Stimulated activated CD8-positive, alpha-beta memory T cell treated with anti-CD3 and anti-CD28 coated beads, Interleukin-2, amount 100 ng/mL, for 1 hour (primary cell): ENCODE results near the gene PLEKHG1.

ENCODE experiments used
- DNase-seq, 2 donors: peaks; one replicate each; pipeline ENCODE4 v3.0.0-alpha.2; 2020; ENCODE audit warnings: low read depth in 2 of 2

Gene PLEKHG1

DNA sequence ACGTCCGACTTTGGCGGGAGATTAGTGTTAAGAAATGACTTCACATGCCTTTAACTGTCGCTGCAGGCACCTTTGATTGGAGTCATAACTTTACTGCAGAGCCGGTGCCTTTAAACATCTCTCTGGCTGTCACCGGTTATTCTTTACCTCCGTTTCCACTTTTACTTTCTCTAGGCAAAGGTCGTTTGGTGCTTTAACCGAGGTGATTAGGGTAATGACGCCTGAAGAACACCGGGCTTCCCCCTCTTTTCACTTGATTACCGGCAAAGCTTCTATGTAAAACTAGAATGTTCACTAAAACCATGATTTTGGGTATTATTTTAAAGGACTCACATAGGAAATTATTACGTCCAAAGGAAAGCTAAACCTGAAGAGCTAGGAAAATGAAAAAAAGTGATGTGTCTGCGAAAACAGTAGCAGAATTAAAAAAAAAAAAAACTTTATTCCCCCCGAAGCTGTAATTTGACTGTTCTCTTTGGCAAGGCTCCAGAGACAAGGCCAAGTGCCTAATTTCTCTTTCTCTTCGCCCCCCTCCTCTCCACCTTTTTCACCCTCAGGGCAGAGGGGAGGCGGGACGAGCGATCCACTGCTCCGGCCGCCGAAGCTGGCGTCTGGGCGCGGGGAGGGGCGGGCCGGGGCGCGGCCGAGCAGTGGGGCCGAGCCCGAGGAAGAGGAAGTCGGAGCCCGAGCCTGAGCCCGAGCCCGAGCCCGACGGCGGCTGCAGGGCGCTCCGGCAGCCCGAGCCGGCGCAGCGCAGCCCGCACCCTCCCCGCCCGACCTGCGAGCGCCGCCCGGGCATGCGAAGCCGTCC is at the start of gene PLEKHG1:
Gene PLEKHG1 (plus strand): TSS at position 687 of the 811 bp plus-strand sequence. CDS start 133,797 bp downstream, outside the sequence.
- DNase-seq, result no peak

DNA sequence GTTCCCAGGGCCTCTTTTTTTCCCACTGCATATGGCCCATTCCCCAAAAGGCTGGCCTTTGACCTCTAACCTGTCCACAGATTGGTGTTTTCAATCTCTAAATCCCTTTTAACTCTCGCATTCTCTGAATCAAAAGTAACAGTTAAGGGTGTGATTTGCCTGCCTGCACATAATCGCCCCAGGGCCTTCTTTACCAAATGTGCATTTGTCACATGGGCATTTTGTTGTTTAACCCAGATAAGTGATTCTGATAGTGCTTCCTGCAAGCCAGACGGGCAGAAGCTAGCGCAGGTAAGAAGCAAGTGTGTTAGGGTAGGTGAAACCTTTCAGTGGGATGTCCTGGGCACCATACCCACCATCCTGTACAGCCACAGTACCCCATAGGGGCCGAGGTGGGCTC is 49.4 kb upstream of the PLEKHG1 start:
- DNase-seq, result no peak

DNA sequence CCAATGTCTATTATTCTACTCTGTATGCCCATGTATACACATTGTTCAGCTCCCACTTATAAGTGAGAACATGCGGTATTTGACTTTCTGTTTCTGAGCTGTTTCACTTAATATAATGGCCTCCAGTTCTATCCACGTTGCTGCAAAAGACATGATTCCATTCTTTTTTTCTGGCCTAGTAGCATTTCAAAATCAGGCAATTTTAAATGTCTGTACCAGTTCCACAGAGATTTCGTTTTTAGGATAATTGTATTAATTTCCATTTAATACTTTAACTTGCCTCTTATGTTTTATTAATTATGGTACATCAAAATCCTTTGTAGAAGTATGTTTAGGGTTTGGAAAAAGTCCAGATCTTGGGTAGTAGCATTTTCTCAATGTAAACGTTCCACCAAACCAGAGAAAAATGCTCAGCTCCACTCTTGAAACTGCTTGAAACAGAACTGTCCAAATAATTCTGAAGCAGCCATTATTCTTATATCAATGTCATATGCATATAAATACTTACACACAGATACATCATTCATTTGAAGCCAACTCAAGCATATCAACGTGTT is 42.6 kb upstream of the PLEKHG1 start:
- no peak for DNase-seq

DNA sequence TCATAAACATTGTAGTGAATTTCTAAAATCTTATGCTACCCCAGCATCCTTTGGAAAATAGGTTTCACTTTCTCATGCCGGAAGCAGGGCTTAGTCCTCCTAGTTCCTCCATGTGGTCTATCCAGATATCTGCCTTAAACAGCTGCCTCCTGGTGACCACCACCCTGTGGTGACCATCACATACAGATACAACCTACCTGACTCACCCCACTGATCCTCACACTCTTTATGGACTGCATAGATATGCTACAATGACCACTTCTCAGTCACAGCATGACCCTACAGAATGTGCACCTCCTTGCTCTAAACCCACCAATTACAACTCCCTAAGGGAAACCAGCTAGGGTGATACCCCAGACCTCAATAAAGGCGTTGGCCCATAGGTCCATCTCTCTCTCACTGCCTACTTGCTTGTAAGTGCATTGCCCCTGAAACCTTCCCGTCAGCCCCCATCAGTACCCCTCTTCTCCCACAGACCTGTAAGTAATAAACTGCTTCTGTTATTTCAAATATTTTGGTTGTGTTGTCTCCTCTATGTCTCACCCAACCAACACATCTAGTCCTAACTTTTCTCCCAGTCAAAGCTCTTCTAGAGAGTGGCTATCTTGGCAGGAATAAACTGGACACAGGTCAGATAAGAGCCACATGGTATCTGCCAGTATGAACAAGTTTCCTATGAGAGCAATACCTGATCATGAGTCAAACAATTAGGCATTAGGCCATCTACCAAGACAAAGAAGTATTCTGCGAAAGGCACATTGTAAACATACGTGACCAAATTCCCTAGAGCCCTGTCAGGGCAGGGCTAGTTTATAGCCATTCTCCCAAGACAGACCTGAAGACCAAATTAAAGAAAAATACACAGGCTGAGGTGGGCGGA is 39.4 kb upstream of the PLEKHG1 start:
- no peak for DNase-seq

DNA sequence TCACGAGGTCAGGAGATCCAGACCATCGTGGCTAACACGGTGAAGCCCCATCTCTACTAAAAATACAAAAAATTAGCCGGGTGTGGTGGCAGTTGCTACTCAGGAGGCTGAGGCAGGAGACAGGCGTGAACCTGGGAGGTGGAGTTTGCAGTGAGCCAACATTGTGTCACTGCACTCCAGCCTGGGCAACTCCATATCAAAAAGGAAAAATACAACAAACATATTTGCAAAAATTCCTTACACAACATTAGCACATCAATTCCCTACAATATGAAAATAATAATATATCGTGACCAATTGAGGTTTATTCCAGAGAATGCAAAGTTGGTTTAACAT is 38.8 kb upstream of the PLEKHG1 start:
- no peak for DNase-seq

DNA sequence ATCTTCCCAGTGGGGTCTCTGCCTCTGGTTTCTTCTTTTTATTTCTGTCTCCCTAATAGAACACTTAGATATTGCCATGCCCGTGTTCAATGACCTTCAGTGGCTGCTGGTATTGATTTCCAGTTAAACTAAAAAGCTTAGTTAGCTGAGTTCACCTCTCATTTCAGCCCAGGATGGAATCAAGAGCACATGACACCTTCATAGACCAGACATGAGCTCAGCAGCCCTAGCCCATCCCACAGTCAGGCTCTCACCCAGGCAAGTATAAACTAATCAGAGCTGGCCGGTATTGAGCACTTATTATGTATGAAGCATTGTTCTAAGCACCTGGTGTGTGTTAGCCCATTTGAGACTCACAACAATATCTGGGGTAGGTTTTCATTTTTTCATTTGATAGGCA is 33.7 kb upstream of the PLEKHG1 start:
- DNase-seq, result no peak

DNA sequence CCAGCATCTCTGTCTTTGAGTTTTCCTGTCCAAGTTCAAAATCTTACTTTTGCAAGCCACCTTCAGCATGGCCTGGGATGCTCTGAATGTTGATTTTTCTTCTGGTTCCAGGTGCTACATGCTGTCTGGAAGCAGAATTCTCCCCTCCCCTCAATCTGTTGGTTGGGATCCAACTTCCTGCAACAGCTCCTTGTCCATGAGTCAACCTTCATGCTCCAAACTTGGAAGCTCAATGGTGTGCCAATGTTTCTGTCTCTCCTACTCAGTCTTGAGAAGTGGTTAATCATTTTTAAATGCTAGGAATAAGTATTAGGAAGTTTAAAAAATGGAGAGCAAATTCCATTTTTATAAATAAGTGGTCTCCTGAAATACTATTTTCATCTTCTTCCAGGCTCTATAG is 33.2 kb upstream of the PLEKHG1 start:
- DNase-seq, result no peak

DNA sequence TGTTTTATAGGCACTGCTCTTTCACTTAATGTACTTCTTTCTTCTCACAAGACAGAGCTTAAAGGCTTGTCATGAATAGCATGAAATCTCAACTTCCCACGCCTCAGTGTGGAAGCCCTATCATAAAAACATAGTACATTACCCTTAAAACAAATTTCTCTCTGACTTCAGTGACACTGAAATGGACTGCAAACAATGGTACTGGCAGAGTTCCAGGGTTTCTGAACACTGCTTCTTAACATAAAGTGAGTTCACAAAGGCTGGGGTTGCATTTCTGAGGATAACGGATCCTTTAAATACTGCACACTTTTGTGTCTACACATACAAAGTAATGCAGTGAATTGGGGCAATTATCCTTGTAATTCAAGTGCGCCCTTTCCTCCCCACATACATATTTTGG is 32.3 kb upstream of the PLEKHG1 start:
- no peak for DNase-seq

DNA sequence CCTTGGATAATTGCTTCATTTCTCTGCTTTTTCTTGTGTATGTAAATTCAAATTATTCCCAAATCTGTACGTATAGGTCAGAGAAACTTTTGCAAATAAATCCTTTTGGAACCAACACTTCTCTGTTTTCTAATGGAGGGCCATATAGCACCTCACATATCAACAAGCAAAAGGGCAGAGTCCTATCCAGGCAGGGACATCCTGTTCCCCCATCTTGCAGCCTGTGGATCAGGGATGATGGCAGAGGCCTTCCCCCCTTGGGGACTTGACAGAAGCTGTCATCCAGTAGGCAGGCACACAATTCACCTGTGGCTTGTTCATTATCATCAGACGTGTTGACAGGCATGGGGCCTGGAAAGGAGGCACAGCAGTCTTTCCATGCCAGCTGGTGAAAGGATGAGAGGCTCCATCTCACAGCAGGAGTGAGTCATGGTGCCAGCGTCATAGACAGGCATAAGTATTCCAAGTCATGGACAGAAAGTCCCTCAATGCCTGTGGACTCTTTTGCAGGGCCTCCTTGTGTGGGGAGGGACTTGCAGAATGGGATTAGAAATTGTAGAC is 31.8 kb upstream of the PLEKHG1 start:
- DNase-seq, result no peak

DNA sequence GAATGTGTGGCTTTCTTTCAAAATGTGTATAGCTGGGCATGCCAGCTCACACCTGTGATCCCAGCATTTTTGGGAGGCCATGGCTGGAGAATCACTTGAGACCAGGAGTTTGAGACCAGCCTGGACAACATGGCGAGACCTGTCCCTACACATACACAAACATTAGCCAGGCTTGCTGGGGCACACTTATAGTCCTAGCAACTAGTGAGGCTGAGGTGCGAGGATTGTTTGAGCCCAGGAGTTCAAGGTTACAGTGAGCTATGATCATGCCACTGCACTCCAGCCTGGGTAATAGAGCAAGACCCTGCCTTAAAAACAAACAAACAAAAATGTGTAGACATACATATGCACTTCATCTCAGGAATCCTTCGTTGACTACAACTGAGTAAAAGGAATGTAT is 31.1 kb upstream of the PLEKHG1 start:
- no peak for DNase-seq

DNA sequence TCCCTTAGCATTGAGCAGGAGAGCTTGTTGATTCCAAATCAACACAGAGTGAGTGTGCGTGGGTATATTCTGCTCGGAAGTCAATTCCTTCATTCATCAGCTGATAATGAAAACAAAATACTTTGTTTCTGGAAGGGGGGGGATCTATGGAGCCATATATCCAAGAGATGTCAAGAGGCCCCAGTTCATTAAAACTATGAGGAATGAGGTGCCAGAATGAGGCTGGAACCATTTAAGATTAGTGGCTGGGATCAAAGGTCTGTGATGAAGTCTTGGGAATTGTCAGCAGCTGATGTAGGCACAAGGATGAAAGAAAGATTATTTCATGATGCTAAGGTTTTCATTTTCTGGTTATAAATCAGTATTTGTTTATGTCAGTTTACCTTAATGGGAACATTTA is 30.5 kb upstream of the PLEKHG1 start:
- no peak for DNase-seq

DNA sequence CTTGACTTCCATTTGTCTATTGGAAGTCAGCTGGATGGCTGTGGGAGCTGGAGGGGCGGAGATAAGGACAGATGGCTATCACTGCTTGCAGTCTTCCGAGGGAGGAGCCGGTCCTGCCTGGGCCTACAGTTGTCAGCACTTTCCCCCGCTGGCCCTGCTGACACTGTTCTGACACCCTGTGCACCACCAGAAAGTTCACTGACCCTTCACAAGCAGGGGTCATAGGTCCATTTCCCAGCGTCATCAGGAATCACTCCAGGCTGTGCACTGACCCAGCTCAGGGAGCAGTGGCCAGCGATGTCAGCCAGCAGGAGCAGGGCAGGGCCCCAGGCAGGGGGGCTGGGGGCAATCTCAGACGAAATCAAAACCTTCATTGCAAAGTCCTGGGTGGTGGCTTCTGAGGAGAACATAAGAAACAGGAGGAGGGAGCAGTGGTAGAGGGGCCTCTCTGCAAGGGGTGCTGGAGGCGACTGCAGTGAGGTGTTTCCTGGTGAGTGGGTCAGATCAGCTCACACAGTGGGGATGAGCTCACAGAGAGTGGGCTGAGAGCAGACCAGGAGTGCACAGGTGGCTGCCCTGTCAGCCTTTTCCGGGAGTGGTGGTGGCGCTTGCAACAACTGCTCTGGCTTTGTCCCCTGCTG is 26.5 kb upstream of the PLEKHG1 start:
- no peak for DNase-seq

DNA sequence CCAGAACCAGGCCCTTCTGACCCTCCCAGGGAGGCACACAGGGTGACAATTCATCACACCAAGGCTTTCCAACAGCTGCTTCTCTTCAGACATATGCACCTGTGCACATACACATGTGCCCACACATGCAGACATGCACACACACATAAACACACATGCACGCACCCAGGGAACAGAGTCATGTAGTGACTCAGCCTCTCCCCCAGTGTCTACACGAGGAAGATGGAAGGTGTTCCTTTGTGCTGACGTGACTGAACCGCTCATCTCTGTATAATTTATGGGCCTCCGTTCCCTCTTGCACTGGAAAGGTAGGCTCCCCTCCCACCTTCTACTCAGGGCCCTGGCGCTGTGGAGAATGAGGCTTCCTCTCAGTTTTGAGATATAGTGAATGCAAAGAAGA is 23.8 kb upstream of the PLEKHG1 start:
- DNase-seq, result no peak

DNA sequence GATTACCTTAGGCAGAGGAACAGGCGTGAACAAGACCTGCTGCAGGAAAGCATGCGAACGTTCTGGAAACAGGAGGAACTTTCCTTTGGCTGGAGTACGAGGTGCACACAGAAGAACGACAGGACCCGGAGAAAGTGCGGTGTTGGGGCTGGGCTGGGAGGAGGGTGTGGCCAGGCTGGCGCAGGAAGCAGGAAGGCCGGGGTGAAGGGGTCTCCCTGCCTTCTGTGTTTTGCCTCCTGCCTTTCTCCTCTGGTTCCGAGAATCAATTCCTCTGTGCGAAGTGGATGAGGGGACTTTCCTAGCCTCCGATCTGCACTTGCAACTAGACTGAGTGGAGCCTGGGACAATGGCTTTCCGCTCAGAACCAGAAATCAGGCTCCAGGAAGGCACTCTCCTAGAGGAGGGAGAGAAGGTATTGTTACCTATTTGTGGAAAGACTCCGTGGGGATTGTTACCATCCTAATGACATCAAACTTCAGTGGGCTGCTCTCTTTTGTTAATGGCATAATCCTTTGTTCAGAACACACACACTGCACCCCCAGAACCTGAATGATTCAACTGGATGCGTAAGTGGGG is 22.9 kb upstream of the PLEKHG1 start:
- DNase-seq, result no peak

DNA sequence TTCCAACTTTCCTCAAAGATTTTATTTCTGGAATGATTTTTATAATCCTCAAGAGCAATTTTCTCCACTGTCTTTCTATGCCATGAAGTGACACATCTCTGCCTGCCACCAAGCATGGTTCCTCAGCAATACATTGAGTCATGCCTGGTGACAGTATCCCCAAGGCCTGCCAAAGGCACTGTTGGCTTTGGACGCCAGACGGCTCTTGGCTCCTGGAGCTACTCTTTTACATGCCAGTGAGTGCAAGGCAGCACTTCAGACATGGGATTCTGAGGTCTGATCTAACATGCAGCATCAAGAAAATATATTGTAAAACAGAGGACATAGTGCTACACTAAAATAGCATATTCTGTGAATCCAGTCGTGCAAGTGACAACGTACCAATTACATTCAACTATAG is 20.1 kb upstream of the PLEKHG1 start:
- DNase-seq, result no peak

DNA sequence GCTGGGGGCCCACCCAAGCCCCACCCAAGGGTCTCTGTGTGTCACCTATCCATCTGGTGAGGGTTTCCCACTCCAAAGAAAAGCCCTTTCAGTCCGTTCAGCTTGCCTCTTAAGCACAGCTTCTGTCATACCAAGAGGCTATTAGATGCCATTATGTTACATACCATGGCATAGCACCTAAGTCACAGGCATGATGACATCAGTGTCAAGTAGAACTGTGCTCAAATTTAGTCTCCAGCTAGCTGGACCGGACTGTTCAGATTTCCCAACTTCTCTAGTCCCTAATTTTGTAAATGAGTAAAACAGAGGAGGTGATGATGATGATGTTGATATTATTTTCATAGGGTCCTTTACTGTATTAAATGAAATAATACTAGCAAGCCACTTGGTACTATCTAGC is 19.2 kb upstream of the PLEKHG1 start:
- DNase-seq, result no peak

DNA sequence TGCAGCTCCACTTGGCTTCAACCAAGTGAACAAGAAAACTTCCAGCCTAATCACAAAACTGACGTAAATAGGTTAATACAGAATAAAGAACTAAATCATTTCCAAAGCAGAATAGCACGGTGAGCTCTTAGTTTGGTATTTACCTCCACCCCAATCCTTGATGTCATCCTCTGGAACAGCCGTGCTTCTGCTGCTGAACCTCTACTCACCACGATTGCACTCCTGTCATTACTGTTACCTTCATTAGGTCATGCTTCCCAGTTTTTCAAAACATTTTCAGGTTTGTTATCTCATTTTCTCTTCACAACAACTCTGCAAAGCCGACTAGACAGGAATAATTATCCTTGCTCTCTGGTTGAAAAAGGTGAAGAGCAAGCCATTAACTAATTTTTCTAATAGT is 15.6 kb upstream of the PLEKHG1 start:
- DNase-seq, result no peak

DNA sequence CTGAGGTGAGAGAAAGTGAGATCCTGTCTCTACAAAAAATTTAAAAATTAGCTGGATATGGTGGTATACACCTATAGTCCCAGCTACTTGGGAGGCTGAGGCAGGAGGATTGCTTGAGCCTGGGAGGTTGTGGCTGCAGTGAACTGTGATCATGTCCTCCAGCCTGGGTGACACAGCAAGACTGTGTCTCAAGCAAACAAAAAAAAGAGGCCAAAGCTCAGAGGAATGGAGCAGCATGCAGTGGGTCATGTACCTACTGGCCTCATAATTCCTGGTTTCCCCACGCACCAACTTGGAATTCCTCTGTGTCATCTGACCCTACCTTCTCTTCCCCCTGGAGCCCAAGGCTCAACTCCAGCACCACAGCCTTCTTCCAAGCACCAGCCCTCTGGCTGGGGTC is 15.1 kb upstream of the PLEKHG1 start:
- no peak for DNase-seq

DNA sequence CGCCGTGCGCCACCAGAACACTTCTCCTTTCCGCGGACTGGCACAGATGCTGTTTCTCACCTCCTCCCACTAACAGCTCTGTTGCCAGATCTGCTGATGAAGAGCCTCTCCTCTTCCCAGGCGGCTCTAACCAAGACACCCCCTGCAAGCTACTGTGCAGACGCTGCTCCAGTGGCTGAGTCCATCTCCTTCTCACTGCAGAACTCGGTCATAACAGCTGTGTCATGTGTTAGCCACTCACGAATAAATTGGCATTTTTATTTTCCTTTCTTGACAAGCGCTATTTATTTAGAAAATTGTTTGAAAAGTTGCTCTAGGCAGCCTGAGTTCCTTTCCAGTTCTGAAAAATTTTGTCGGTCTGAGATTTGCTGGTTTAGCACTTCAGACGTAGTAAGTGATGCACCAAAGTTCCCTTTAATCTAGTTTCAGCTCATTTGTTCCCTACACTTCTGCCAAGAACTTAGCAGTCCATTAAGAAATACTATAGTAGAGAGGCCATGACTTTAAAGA is 12.8 kb upstream of the PLEKHG1 start:
- DNase-seq, result no peak

DNA sequence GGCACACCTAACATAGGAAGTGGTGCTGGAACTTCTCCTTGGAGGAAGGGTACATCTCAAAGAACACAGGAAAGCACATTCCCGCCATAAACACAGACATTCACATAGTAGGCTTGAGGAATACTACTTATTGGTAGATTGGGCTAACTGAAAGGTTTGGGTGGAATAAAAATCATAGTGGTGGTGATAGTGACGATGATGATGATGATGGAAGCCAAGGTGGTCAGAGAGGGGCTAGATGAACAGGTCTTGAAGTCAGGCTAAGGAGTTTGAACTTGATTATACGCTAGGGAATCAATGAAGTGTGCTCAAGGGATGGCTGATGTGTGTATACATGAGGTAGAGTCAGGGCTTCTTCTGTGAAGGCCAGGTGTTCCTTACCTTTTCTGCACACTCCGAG is 12.0 kb upstream of the PLEKHG1 start:
- DNase-seq, result no peak

DNA sequence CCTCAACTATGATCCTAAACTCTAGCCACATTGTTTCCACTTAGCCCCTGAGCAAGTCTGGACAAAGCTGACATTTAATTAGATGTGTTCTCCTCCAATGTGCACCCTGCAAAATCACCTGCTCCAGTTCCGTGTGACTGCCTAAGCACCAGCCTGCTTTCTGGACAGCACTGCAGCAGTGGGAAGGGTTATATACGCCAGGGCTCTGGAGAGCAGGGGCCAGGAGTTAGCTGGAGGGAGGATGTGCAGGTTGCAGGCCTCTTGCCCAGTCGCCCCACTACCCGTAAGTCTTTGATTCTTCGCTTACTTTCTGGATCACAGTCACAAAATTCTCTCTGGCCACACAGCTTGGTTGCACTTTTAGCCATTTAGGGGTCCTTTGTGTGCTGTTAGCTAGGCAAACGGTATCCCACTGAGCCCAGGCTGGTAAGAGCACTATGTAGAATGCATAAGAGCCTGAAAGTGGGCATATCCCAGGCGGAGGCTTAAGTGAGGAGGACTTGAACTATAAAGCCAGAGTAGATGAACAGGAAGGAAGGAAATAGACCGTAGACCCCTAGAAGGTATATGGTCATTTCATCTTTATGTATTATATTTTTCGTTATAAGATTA is 10.7 kb upstream of the PLEKHG1 start:
- DNase-seq, result no peak
